ENCODE measurements around the gene TCF7L2. TPM values are rescaled to one million over a fixed set of nuclear protein-coding genes. Genes with fewer than 3 reads are reported as not detected.

Gene TCF7L2
- total RNA-seq, 1 donor from 2014 or later: 10.8 TPM

- ATAC-seq: peak; percentile 22
These were observed 237.2 kb downstream of the TCF7L2 start for GRCh38 chr10:113187063-113187777.

- ATAC-seq: no peak
These were observed 249.4 kb downstream of the TCF7L2 start for GRCh38 chr10:113199459-113199858.

- ATAC-seq: no peak
These were observed 252.0 kb downstream of the TCF7L2 start for GRCh38 chr10:113202011-113202410.

GRCh38 chr10:113207924-113208323 is 257.9 kb downstream of the TCF7L2 start:
- no peak for ATAC-seq

- no peak for ATAC-seq
These were observed 263.0 kb downstream of the TCF7L2 start for GRCh38 chr10:113213035-113213434.

GRCh38 chr10:113214331-113214730 is 264.3 kb downstream of the TCF7L2 start:
- ATAC-seq: no peak

- ATAC-seq: no peak
These were observed 266.1 kb downstream of the TCF7L2 start for GRCh38 chr10:113216102-113216501.
